ENCODE data around the gene JAZF1.

JAZF1 gene

GRCh38 chr7:28165961-28166955 lies 14.3 kb downstream of the JAZF1 start:
- FAIRE-seq (no peak), DNase-seq (ENCODE audit: low spot score) (no peak)

- FAIRE-seq: no peak
Observed at GRCh38 chr7:28165261-28165660, 15.3 kb downstream of the JAZF1 start.

GRCh38 chr7:28163949-28164348 lies 16.6 kb downstream of the JAZF1 start:
- no peak for DNase-seq (ENCODE audit: low spot score)

More at GRCh38 chr7:28165261-28165660, 15.3 kb downstream of the JAZF1 start:
- no peak for DNase-seq (ENCODE audit: low spot score)

DNA sequence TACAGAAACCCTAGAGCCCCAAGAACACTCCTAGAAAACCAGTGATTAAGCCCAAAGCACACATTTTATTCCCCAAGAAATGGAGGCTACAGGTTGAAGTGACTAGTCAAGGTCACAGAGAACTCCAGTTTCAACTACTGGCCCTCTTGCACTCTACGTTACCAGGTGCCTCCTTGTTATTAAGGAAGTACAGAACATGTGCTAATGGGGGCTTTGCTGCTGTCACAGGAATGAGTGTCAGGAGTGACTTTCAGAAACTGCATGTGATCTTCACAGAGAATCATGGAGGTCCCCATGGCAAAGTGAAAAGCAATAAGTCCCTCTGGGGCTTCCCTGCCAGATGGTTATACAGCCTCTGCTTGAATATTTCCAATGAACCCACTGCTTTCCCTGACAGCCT lies 19.3 kb downstream of the JAZF1 start:
- DNase-seq (ENCODE audit: low spot score): no peak

More at GRCh38 chr7:28163949-28164348, 16.6 kb downstream of the JAZF1 start:
- peak; percentile 52 for FAIRE-seq

DNA sequence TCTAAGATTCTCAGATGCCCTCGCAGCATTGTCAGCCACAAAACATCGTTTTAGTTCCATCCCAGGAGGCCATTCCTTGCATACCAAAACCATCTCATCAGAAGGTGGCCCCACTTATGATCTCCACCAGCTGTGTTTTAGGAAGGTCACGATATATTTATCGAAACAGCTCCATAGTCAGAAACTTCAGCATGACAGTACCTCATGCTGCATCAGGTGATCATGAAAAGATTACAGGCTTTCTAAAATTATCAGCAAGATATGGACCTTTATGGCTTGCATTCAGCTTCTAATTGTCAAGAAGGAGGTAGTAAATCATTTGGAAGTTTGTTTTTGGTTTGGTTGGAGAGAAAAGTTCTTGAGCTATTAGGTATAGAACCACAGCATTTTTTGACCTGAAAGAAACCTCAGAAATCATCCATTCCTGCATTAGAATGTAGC lies 20.0 kb downstream of the JAZF1 start:
- DNase-seq (ENCODE audit: low spot score) (no peak), FAIRE-seq (no peak)

More for the DNA sequence above, 19.3 kb downstream of the JAZF1 start:
- FAIRE-seq: no peak

GRCh38 chr7:28157831-28158416 lies 22.7 kb downstream of the JAZF1 start:
- DNase-seq (ENCODE audit: low spot score): no peak
- FAIRE-seq: no peak

- DNase-seq (ENCODE audit: low spot score): no peak
- FAIRE-seq: peak; percentile 52
Observed at GRCh38 chr7:28157076-28157745, 23.4 kb downstream of the JAZF1 start.

DNA sequence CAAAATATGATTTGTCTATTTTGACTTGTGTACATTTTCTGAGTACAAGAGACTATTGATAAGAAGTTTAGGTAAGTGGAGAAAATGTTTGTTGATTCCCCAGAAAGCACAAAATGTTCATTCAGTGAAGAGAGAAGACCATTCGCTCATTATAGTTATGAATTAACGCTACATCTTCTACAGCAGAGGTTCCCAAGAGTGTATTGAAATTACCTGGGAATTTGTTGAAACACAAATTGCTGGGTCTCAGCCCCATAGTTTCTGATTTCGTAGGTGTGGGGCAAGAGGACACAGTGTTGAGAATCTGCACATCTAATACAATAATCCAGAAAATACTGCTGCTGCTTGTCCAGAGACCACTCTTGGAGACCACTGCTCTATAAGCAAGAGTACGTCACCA lies 24.2 kb downstream of the JAZF1 start:
- FAIRE-seq: no peak

GRCh38 chr7:28155964-28156363 lies 24.6 kb downstream of the JAZF1 start:
- no peak for DNase-seq (ENCODE audit: low spot score)
- no peak for FAIRE-seq

More for the DNA sequence above, 24.2 kb downstream of the JAZF1 start:
- DNase-seq (ENCODE audit: low spot score): no peak

GRCh38 chr7:28155019-28155660 lies 25.5 kb downstream of the JAZF1 start:
- DNase-seq (ENCODE audit: low spot score): no peak
- FAIRE-seq: no peak

GRCh38 chr7:28152594-28152993 lies 28.0 kb downstream of the JAZF1 start:
- FAIRE-seq: no peak

DNA sequence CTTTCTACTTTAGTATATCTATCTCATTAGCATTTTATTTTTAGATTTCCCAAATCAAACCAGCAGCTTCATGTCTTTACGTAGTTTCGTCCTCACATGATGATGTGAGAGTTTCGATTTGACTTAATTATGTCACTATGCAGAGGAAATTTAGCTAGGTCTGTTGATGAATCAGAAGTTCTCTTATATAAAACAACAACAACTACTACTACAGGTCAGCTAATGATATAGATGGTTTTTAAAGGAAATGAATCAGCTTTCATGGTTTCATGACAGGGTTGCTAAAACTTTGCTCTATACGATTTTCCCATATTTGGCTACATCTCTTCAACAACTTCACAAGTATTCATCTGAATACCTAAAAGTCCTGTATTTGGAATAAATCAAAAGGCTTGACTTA lies 28.6 kb downstream of the JAZF1 start:
- no peak for DNase-seq (ENCODE audit: low spot score)
- FAIRE-seq: no peak

More at GRCh38 chr7:28152594-28152993, 28.0 kb downstream of the JAZF1 start:
- DNase-seq (ENCODE audit: low spot score): no peak

GRCh38 chr7:28149291-28150101 lies 31.1 kb downstream of the JAZF1 start:
- no peak for FAIRE-seq
- DNase-seq (ENCODE audit: low spot score): no peak

DNA sequence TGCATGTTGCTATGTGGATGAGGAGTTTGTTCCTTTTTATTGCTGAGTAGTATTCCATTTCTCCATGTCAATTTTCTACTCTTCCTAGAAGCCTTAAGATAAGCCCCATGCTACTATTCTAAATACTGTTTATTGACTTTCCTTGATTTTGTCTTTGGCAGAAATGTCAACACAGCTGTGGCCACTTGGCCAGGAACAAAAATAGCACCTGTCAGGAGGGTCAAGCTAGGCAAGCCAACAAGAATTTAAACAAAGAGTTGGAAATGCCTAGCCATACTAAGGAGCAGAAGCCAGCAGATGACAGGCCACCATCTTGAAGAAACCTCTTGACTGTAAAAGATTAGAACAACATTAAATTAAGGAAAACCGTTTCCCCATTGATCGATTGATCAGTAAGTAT lies 34.7 kb downstream of the JAZF1 start:
- DNase-seq (ENCODE audit: low spot score) (no peak), FAIRE-seq (no peak)

DNA sequence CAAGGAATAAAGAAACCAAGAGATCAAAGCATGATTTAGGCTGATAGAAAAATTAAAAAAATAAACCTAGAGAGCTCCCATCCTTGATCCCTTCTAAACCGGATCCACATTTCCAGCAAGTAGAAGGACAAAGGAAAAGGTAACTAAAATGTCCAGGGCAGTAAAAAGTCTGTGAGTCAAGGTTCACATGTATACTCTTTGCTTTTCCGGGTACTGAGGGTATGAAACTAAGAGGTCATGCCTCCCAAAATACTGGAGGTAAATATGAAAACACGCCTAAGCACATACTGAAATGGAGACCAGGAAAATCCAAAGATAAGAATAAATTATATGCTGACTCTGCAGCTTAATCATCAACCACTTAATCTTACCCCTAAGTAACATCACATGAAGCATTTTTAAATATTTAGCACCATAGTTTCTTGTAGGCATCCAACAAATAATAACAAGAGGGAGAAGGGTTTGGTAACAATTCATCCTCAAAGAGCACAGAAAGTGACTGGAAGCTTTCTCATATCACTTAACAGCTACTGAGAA lies 35.4 kb downstream of the JAZF1 start:
- DNase-seq (ENCODE audit: low spot score) (no peak), FAIRE-seq (no peak)

DNA sequence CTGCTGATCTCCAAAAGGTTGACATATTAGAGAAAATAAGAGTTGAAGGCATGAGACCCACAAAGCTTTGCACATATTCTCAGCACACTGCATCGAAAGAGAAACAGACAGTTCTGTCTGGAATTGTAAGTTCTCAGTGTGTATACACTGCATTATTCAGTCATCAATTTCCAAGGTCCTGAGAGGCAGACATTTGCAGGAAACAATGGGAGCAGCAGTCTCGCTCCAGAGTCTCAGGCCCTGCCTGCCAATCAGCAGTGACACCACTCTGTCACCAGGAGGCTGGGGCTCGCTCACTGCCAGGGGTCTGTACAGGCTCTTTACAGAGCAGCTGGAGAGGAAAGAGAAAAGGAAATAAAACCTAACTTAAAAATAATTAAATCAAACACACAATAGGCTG lies 36.3 kb downstream of the JAZF1 start:
- DNase-seq (ENCODE audit: low spot score): no peak
- FAIRE-seq: no peak

DNA sequence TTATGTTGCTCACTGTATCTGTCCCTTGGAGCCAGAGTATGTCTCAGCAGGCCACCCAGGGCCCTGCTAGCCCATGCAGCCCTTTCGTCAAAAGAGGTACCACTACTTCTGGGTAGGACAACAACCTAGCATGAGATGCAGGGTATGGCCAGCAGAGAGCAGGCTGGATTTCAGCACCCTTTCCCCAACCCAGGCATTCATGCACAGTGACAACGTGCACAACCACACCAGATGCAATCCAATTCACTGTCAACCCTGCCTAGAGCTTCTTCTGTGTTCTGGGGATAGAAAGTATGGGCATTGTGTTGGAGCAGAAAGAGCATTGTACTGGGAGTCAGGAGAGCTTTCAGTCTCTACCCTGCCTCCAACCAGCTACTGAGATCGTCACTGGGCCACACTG lies 37.9 kb downstream of the JAZF1 start:
- DNase-seq (ENCODE audit: low spot score) (no peak), FAIRE-seq (no peak)

GRCh38 chr7:28140979-28141378 lies 39.6 kb downstream of the JAZF1 start:
- DNase-seq (ENCODE audit: low spot score): no peak
- no peak for FAIRE-seq

- FAIRE-seq: no peak
Observed at GRCh38 chr7:28138837-28139236, 41.8 kb downstream of the JAZF1 start.

DNA sequence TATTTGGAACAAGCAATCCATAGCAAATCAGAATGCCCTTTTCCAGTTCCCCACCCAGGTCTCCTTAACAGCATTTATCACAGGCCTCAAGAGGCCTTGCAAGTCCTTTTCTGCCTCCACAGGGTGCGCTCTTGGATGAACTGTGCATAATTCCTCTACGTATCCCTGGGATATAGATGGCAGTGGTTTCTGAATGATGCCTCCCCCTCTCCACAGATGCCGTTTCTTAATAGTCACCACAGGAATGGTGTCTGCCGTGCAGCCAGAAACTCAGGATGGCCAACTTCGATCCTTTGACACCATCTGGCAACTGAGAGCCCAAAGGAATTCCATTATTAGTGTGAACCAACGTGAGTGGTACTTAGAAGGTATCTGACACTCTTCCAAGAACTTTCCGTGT lies 43.1 kb downstream of the JAZF1 start:
- DNase-seq (ENCODE audit: low spot score) (no peak), FAIRE-seq (no peak)

More at GRCh38 chr7:28138837-28139236, 41.8 kb downstream of the JAZF1 start:
- DNase-seq (ENCODE audit: low spot score): no peak

Measured in urothelium cell line (cell line).